ENCODE results near the gene CLDN11. TPM values are rescaled to one million over a fixed set of nuclear protein-coding genes. Genes with fewer than 3 reads are reported as not detected.

CLDN11 gene
- 1.6 TPM for total RNA-seq

DNA sequence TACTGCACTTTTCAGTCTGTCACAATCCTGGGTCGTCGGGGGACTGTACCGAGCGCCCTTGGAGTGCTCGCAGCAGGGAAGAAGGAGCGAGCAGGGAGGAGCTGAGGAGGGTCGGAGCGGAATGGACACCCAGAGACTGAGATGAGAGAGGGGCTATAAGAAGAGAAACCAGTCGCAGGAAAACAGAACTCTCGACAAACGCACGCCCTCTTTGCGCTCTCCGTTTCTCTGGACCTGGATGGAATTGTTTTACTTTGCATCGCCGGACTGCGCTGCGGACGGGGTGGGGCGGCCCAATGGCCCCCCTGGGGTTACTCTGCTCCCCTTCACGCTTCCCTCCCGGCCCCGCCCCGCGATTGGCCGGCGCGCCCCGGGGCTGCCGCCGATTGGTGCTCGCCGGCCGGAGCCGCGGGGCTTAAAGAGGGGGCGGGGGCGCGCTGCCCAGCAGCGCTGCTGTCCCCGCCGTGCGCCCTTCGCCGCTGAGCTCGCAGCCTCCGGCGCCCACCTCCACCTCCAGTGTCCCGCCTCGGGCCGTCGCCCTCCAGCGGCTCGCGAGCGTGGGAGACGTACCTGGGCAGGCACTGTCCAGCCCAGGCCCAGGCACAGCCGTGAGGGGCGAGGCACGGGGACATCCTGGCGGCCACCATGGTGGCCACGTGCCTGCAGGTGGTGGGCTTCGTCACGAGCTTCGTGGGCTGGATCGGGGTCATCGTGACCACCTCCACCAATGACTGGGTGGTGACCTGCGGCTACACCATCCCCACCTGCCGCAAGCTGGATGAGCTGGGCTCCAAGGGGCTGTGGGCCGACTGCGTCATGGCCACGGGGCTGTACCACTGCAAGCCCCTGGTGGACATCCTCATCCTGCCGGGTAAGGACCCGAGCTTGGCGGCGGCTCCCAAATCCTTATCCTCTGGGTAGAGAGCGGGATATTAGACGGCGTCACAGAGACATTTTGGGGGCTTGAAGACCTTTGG lies at the start of gene CLDN11:
Gene CLDN11, plus strand, starts transcription at position 447 of the 977 bp plus-strand sequence. Its CDS starts 199 bp downstream, at position 646.
- peaks cover 11 to 36% (median 24%) of the 10 kb centered on the region in 3 donors for H3K27me3 ChIP-seq (ENCODE audit: control insufficient read depth in 3 of 3, insufficient read depth in 3 of 3, low read length in 3 of 3)
- H3K36me3 ChIP-seq (ENCODE audit: control insufficient read depth in 3 of 3, insufficient read depth in 3 of 3, low read length in 3 of 3), result no peaks in the 10 kb centered on the region
- peak within 1 kb of the TSS; percentile 69 to 75 (median 74) for H3K4me3 ChIP-seq (ENCODE audit: low read length in 3 of 3)
- H3K9ac ChIP-seq (ENCODE audit: low read depth in 1 of 3, low read length in 3 of 3), result peak within 1 kb of the TSS in 2 of 3 donors; percentile 35 to 57
- no peak within 1 kb of the TSS for H3K27ac ChIP-seq (ENCODE audit: low read depth, low read length)
- H3K4me1 ChIP-seq (ENCODE audit: control insufficient read depth in 3 of 3, insufficient read depth in 3 of 3, low read length in 3 of 3), result peaks cover 8 to 16% (median 16%) of the 10 kb centered on the region in 3 donors
- no peaks in the 10 kb centered on the region for H3K9me3 ChIP-seq (ENCODE audit: control insufficient read depth in 3 of 3, low read length in 3 of 3)

DNA sequence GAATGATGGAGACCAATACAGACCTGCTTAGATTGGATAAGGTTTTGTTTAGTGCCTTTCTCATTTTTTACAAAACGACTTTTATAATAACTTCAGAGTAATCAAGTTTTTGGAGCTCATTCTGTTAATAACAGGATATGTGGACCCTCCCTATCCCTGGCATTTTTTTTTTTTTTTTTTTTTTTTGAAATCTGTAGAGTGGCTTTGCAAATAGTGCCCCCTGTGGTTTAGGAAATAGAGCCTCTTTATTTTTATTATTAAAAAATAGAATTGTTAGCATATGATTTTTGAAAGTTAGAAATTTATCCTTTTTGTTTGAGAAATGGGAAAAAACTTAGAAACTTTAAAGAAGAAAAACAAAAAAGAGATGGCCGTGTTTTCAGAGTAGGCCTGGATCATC lies 49.7 kb upstream of the CLDN11 start:
- H3K27me3 ChIP-seq (ENCODE audit: control insufficient read depth in 3 of 3, insufficient read depth in 3 of 3, low read length in 3 of 3), result no peaks in the 10 kb centered on the region
- H3K4me1 ChIP-seq (ENCODE audit: control insufficient read depth in 3 of 3, insufficient read depth in 3 of 3, low read length in 3 of 3), result peaks cover 4 to 14% (median 7%) of the 10 kb centered on the region in 3 donors
- no peak overlapping the region for H3K9ac ChIP-seq (ENCODE audit: low read depth in 1 of 3, low read length in 3 of 3)
- H3K27ac ChIP-seq (ENCODE audit: low read depth, low read length), result no peak overlapping the region
- no peaks in the 10 kb centered on the region for H3K9me3 ChIP-seq (ENCODE audit: control insufficient read depth in 3 of 3, low read length in 3 of 3)
- peaks cover 0 to 2% (median 0%) of the 10 kb centered on the region in 3 donors for H3K36me3 ChIP-seq (ENCODE audit: control insufficient read depth in 3 of 3, insufficient read depth in 3 of 3, low read length in 3 of 3)
- H3K4me3 ChIP-seq (ENCODE audit: low read length in 3 of 3), result no peak overlapping the region

GRCh38 chr3:170372190-170372879 lies 46.3 kb upstream of the CLDN11 start:
- Histone ChIP-seq H3K36me3 (ENCODE audit: control insufficient read depth in 3 of 3, insufficient read depth in 3 of 3, low read length in 3 of 3) (peaks cover 0 to 2% (median 0%) of the 10 kb centered on the region in 3 donors), H3K27me3 (ENCODE audit: control insufficient read depth in 3 of 3, insufficient read depth in 3 of 3, low read length in 3 of 3) (no peaks in the 10 kb centered on the region), H3K4me3 (ENCODE audit: low read length in 3 of 3) (no peak overlapping the region), H3K9me3 (ENCODE audit: control insufficient read depth in 3 of 3, low read length in 3 of 3) (no peaks in the 10 kb centered on the region), H3K4me1 (ENCODE audit: control insufficient read depth in 3 of 3, insufficient read depth in 3 of 3, low read length in 3 of 3) (peaks cover 6 to 23% (median 7%) of the 10 kb centered on the region in 3 donors), H3K9ac (ENCODE audit: low read depth in 1 of 3, low read length in 3 of 3) (peak overlapping the region in 1 of 3 donors; percentile 4), H3K27ac (ENCODE audit: low read depth, low read length) (no peak overlapping the region)

DNA sequence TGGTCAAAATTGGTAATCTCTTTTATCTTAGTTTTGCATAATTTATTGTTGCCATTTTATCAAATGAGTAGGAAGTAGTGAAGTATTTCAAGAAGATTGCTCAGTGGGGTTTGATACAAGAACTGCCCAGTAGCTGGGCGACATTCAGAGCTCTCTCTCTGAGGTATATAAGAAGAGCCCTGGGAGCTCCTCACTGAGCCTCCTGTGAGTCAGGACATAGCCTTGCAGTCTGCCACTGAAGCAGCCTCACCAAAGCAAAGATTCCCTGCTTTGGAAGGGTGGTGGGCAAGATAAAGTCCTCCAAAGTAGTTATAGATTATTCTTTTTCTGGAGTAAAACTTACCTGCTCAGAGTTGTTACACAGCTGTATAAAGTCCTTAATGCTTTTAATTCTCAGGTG lies 35.1 kb upstream of the CLDN11 start:
- no peaks in the 10 kb centered on the region for H3K9me3 ChIP-seq (ENCODE audit: control insufficient read depth in 3 of 3, low read length in 3 of 3)
- peaks cover 0 to 4% (median 3%) of the 10 kb centered on the region in 3 donors for H3K4me1 ChIP-seq (ENCODE audit: control insufficient read depth in 3 of 3, insufficient read depth in 3 of 3, low read length in 3 of 3)
- no peak overlapping the region for H3K9ac ChIP-seq (ENCODE audit: low read depth in 1 of 3, low read length in 3 of 3)
- no peaks in the 10 kb centered on the region for H3K27me3 ChIP-seq (ENCODE audit: control insufficient read depth in 3 of 3, insufficient read depth in 3 of 3, low read length in 3 of 3)
- peaks cover 9 to 19% (median 19%) of the 10 kb centered on the region in 3 donors for H3K36me3 ChIP-seq (ENCODE audit: control insufficient read depth in 3 of 3, insufficient read depth in 3 of 3, low read length in 3 of 3)
- no peak overlapping the region for H3K4me3 ChIP-seq (ENCODE audit: low read length in 3 of 3)
- H3K27ac ChIP-seq (ENCODE audit: low read depth, low read length), result no peak overlapping the region

GRCh38 chr3:170386468-170386867 lies 32.2 kb upstream of the CLDN11 start:
- Histone ChIP-seq H3K27ac (ENCODE audit: low read depth, low read length) (no peak overlapping the region), H3K36me3 (ENCODE audit: control insufficient read depth in 3 of 3, insufficient read depth in 3 of 3, low read length in 3 of 3) (peaks cover 18 to 27% (median 24%) of the 10 kb centered on the region in 3 donors)

DNA sequence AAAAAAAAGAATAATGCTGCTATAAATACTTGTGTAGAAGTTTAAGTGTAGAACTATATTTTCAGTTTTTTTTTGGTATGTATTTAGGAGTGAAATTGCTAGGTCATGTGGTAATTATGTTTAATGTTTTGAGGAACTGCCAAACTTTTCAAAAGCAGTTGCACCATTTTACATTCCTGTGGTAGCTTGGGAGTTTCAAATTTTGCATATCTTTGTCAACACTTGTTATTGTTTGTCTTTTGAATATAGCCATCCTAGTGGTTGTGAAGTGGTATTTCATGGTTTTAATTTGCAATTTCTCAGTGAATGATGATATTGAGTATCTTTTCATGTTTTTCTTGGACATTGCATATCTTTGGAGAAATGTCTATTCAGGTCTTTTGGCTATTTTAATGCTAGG lies 30.7 kb upstream of the CLDN11 start:
- no peaks in the 10 kb centered on the region for H3K27me3 ChIP-seq (ENCODE audit: control insufficient read depth in 3 of 3, insufficient read depth in 3 of 3, low read length in 3 of 3)
- no peak overlapping the region for H3K27ac ChIP-seq (ENCODE audit: low read depth, low read length)
- H3K4me3 ChIP-seq (ENCODE audit: low read length in 3 of 3), result no peak overlapping the region
- H3K4me1 ChIP-seq (ENCODE audit: control insufficient read depth in 3 of 3, insufficient read depth in 3 of 3, low read length in 3 of 3), result peaks cover 0 to 2% (median 0%) of the 10 kb centered on the region in 3 donors
- H3K9me3 ChIP-seq (ENCODE audit: control insufficient read depth in 3 of 3, low read length in 3 of 3), result no peaks in the 10 kb centered on the region
- H3K36me3 ChIP-seq (ENCODE audit: control insufficient read depth in 3 of 3, insufficient read depth in 3 of 3, low read length in 3 of 3), result peaks cover 18 to 34% (median 25%) of the 10 kb centered on the region in 3 donors
- no peak overlapping the region for H3K9ac ChIP-seq (ENCODE audit: low read depth in 1 of 3, low read length in 3 of 3)

More at GRCh38 chr3:170386468-170386867, 32.2 kb upstream of the CLDN11 start:
- H3K9ac ChIP-seq (ENCODE audit: low read depth in 1 of 3, low read length in 3 of 3), result no peak overlapping the region
- no peaks in the 10 kb centered on the region for H3K27me3 ChIP-seq (ENCODE audit: control insufficient read depth in 3 of 3, insufficient read depth in 3 of 3, low read length in 3 of 3)
- H3K9me3 ChIP-seq (ENCODE audit: control insufficient read depth in 3 of 3, low read length in 3 of 3), result no peaks in the 10 kb centered on the region
- peaks cover 0 to 2% (median 0%) of the 10 kb centered on the region in 3 donors for H3K4me1 ChIP-seq (ENCODE audit: control insufficient read depth in 3 of 3, insufficient read depth in 3 of 3, low read length in 3 of 3)
- H3K4me3 ChIP-seq (ENCODE audit: low read length in 3 of 3), result no peak overlapping the region

GRCh38 chr3:170391108-170391507 lies 27.6 kb upstream of the CLDN11 start:
- H3K4me3 ChIP-seq (ENCODE audit: low read length in 3 of 3), result no peak overlapping the region
- no peak overlapping the region for H3K9ac ChIP-seq (ENCODE audit: low read depth in 1 of 3, low read length in 3 of 3)
- H3K9me3 ChIP-seq (ENCODE audit: control insufficient read depth in 3 of 3, low read length in 3 of 3), result no peaks in the 10 kb centered on the region
- H3K36me3 ChIP-seq (ENCODE audit: control insufficient read depth in 3 of 3, insufficient read depth in 3 of 3, low read length in 3 of 3), result peaks cover 13 to 30% (median 20%) of the 10 kb centered on the region in 3 donors
- no peaks in the 10 kb centered on the region for H3K4me1 ChIP-seq (ENCODE audit: control insufficient read depth in 3 of 3, insufficient read depth in 3 of 3, low read length in 3 of 3)
- no peaks in the 10 kb centered on the region for H3K27me3 ChIP-seq (ENCODE audit: control insufficient read depth in 3 of 3, insufficient read depth in 3 of 3, low read length in 3 of 3)
- no peak overlapping the region for H3K27ac ChIP-seq (ENCODE audit: low read depth, low read length)

DNA sequence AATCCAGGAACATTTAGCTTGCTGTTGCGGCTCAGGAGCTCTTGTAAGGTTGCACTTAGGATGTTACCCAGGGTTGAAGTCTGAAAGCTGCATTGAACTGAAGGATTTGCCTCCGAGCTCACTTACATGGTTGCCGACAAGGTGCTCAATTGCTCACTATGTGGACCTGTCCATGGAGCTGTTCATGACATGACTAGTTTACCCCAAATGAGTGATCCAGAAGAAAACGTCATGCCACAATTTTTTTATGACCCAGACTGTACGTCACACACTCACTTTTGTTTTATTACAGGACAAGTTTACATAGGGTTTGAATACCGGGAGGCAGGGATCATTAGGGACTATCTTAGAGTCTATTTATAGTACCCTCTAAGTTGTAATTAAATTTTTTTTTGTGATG lies 21.0 kb upstream of the CLDN11 start:
- Histone ChIP-seq H3K36me3 (ENCODE audit: control insufficient read depth in 3 of 3, insufficient read depth in 3 of 3, low read length in 3 of 3) (peaks cover 0 to 3% (median 0%) of the 10 kb centered on the region in 3 donors), H3K4me1 (ENCODE audit: control insufficient read depth in 3 of 3, insufficient read depth in 3 of 3, low read length in 3 of 3) (no peaks in the 10 kb centered on the region), H3K9me3 (ENCODE audit: control insufficient read depth in 3 of 3, low read length in 3 of 3) (no peaks in the 10 kb centered on the region), H3K9ac (ENCODE audit: low read depth in 1 of 3, low read length in 3 of 3) (no peak overlapping the region), H3K27ac (ENCODE audit: low read depth, low read length) (no peak overlapping the region), H3K4me3 (ENCODE audit: low read length in 3 of 3) (no peak overlapping the region), H3K27me3 (ENCODE audit: control insufficient read depth in 3 of 3, insufficient read depth in 3 of 3, low read length in 3 of 3) (no peaks in the 10 kb centered on the region)

GRCh38 chr3:170405101-170405500 lies 13.6 kb upstream of the CLDN11 start:
- Histone ChIP-seq H3K36me3 (ENCODE audit: control insufficient read depth in 3 of 3, insufficient read depth in 3 of 3, low read length in 3 of 3) (no peaks in the 10 kb centered on the region), H3K27me3 (ENCODE audit: control insufficient read depth in 3 of 3, insufficient read depth in 3 of 3, low read length in 3 of 3) (no peaks in the 10 kb centered on the region), H3K9me3 (ENCODE audit: control insufficient read depth in 3 of 3, low read length in 3 of 3) (no peaks in the 10 kb centered on the region), H3K4me1 (ENCODE audit: control insufficient read depth in 3 of 3, insufficient read depth in 3 of 3, low read length in 3 of 3) (no peaks in the 10 kb centered on the region), H3K9ac (ENCODE audit: low read depth in 1 of 3, low read length in 3 of 3) (no peak overlapping the region), H3K27ac (ENCODE audit: low read depth, low read length) (no peak overlapping the region), H3K4me3 (ENCODE audit: low read length in 3 of 3) (no peak overlapping the region)
